GM19035 (cell line): ENCODE measurements around the gene CATSPER1.

Experiments
- ATAC-seq: cut with Tn5 transposase; IDR thresholded peaks from one replicate; pipeline ENCODE4 v1.9.1; 2021; ENCODE audit not compliant: unreplicated experiment

The CATSPER1 gene

GRCh38 chr11:66026017-66026529 is at the start of gene CATSPER1:
Gene CATSPER1, minus strand, starts transcription at chr11:66026479. Its CDS starts 100 bp downstream, at chr11:66026379.
- no peak for ATAC-seq

- ATAC-seq = no peak
Observed at GRCh38 chr11:66075273-66075672, 49.0 kb upstream of the CATSPER1 start.

GRCh38 chr11:66073669-66074068 is 47.4 kb upstream of the CATSPER1 start:
- no peak for ATAC-seq

- no peak for ATAC-seq
Observed at GRCh38 chr11:66072518-66072917, 46.2 kb upstream of the CATSPER1 start.

GRCh38 chr11:66072081-66072480 is 45.8 kb upstream of the CATSPER1 start:
- ATAC-seq = no peak

GRCh38 chr11:66071381-66071801 is 45.1 kb upstream of the CATSPER1 start:
- no peak for ATAC-seq

- ATAC-seq = peak; percentile 13
Observed at GRCh38 chr11:66070604-66071380, 44.5 kb upstream of the CATSPER1 start.

GRCh38 chr11:66069715-66070603 is 43.7 kb upstream of the CATSPER1 start, which contains the start of gene PACS1:
Gene PACS1, plus strand, starts transcription at chr11:66070272. Its CDS starts 215 bp downstream, at chr11:66070487.
- peak; percentile 44 for ATAC-seq

- peak; percentile 3 for ATAC-seq
Observed at GRCh38 chr11:66068923-66069714, 42.8 kb upstream of the CATSPER1 start.

GRCh38 chr11:66068154-66068821 is 42.0 kb upstream of the CATSPER1 start:
- ATAC-seq = no peak

GRCh38 chr11:66067640-66068039 is 41.4 kb upstream of the CATSPER1 start:
- ATAC-seq = no peak

GRCh38 chr11:66066751-66067150 is 40.5 kb upstream of the CATSPER1 start:
- ATAC-seq = no peak

- no peak for ATAC-seq
Observed at GRCh38 chr11:66064571-66064970, 38.3 kb upstream of the CATSPER1 start.

GRCh38 chr11:66063900-66064299 is 37.6 kb upstream of the CATSPER1 start:
- ATAC-seq = no peak

GRCh38 chr11:66062408-66062807 is 36.1 kb upstream of the CATSPER1 start:
- ATAC-seq = no peak

- no peak for ATAC-seq
Observed at GRCh38 chr11:66061268-66061667, 35.0 kb upstream of the CATSPER1 start.

GRCh38 chr11:66059966-66060680 is 33.8 kb upstream of the CATSPER1 start:
- ATAC-seq = no peak

GRCh38 chr11:66056501-66056900 is 30.2 kb upstream of the CATSPER1 start:
- ATAC-seq = no peak

- no peak for ATAC-seq
Observed at GRCh38 chr11:66055021-66055420, 28.7 kb upstream of the CATSPER1 start.

- ATAC-seq = no peak
Observed at GRCh38 chr11:66052664-66052982, 26.3 kb upstream of the CATSPER1 start.
